Left lung (tissue), 10 donors: ENCODE results near the gene TGM6. TPM values are rescaled to one million over a fixed set of nuclear protein-coding genes. Genes with fewer than 3 reads are reported as not detected.

Source experiments
- ATAC-seq: fragments of 200-7000 bp; cut with Tn5 transposase; one replicate; pipeline ENCODE4 v1.9.1; 2020; ENCODE audit warnings: moderate library complexity
- DNase-seq, 4 donors: peaks; one replicate each; pipeline ENCODE4 v3.0.0-alpha.2; 2013 to 2020
- H3K27ac ChIP-seq, 2 donors: fragments of 200-600 bp; sonication (generic) in 1 of 2; one replicate each; pipeline versions ENCODE4 v1.5.0 to v1.8.0; 2020 to 2021
- H3K27me3 ChIP-seq, 2 donors: fragments of 200-600 bp; sonication (generic) in 1 of 2; one replicate each; pipeline versions ENCODE4 v1.5.0 to v1.8.0; 2020 to 2021
- H3K36me3 ChIP-seq, 2 donors: fragments of 200-600 bp; sonication (generic) in 1 of 2; one replicate each; pipeline versions ENCODE4 v1.5.0 to v1.8.0; 2020 to 2021
- H3K4me1 ChIP-seq, 2 donors: fragments of 200-600 bp; one replicate each; pipeline ENCODE4 v1.8.0; 2021
- H3K4me3 ChIP-seq, 2 donors: fragments of 200-600 bp; sonication (generic) in 1 of 2; one replicate each; pipeline versions ENCODE4 v1.5.0 to v1.8.0; 2020 to 2021; ENCODE audit warnings: mild to moderate bottlenecking in 1 of 2
- H3K9me3 ChIP-seq, 2 donors: fragments of 200-600 bp; sonication (generic) in 1 of 2; one replicate each; pipeline versions ENCODE4 v1.5.0 to v1.8.0; 2020 to 2021
- CTCF ChIP-seq, 2 donors: fragments of 200-600 bp; sonication (generic) in 1 of 2; IDR thresholded peaks; one replicate each; pipeline versions ENCODE4 v1.5.0 to v1.8.0; 2021; ENCODE audit warnings: antibody characterized with exemption in 2 of 2
- intact Hi-C, 2 donors: fragments of 100-400 bp; cut with DNase I; formaldehyde crosslinking; loops; one replicate each; pipeline versions ENCODE4 v1.11.2 to v1.14.2; 2022
- polyA plus RNA-seq, 6 donors: library from polyadenylated mRNA; unstranded; fragments of 120-200 nt; gene quantifications; one replicate each; pipeline ENCODE4 v1.2.1, GENCODE V29; 2013; ENCODE audit not compliant: insufficient read length in 6 of 6
- total RNA-seq, 2 donors: library from RNA; stranded (reverse); fragmentation: NEBNext Ultra II Directional; extraction: Animal tissue kit (Norgen Biotek cat#: 25700); gene quantifications; one replicate each; pipeline ENCODE4 v1.2.1, GENCODE V29; 2021
- donor health status: DM: no; HTN: yes; CAD: no.
- donor health status: DM: no; HTN: no; CAD: no.

TGM6 gene
- total and polyA plus RNA-seq, 8 donors: not detected

GRCh38 chr20:2455771-2456497 is 75.2 kb downstream of the TGM6 start:
- H3K36me3 ChIP-seq: peaks cover 0 to 27% of the 10 kb centered on the region in 2 donors
- H3K4me1 ChIP-seq: no peaks in the 10 kb centered on the region
- no peaks in the 10 kb centered on the region for H3K27me3 ChIP-seq
- ATAC-seq (no peak), DNase-seq (no peak)
- intact Hi-C loops: no loop called here
- H3K27ac ChIP-seq: no peak overlapping the region
- H3K4me3 ChIP-seq: no peak overlapping the region
- TF ChIP-seq CTCF (IDR thresholded peaks at IDR 0.05): no peak
- no peaks in the 10 kb centered on the region for H3K9me3 ChIP-seq

DNA sequence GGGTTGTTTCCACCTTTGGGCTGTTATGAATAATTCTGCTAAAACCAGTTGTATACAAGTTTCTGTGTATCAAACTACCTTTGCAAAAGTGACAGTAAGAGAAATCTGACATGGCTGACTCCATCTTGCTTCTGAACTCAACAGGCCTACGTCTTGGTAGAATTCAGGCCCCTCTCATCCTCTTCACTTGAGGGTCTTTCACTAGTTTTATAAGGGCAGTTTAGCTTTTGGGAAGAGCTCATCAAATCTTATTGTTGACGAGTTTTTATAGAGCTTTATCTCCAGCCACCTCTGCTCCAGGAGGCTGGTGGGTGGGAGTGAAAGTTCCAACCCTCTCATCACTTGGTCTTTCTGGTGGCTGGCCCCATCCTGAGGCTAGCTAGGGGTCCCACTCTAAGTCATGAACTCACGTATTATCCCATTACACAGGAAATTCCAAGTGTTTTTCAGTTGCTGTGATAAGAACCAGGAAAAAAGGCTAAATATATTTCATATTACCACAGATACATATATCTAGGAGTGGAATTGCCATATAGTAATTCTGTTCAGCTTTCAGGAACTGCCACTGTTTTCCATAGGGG is 78.3 kb downstream of the TGM6 start:
- no peak for DNase-seq
- H3K36me3 ChIP-seq: peaks cover 4 to 58% of the 10 kb centered on the region in 2 donors
- H3K4me3 ChIP-seq: no peak overlapping the region
- no peak for ATAC-seq
- TF ChIP-seq CTCF (IDR thresholded peaks at IDR 0.05): no peak
- no peaks in the 10 kb centered on the region for H3K4me1 ChIP-seq
- no peaks in the 10 kb centered on the region for H3K27me3 ChIP-seq
- intact Hi-C loops: no loop called here
- H3K9me3 ChIP-seq: no peaks in the 10 kb centered on the region
- no peak overlapping the region for H3K27ac ChIP-seq

DNA sequence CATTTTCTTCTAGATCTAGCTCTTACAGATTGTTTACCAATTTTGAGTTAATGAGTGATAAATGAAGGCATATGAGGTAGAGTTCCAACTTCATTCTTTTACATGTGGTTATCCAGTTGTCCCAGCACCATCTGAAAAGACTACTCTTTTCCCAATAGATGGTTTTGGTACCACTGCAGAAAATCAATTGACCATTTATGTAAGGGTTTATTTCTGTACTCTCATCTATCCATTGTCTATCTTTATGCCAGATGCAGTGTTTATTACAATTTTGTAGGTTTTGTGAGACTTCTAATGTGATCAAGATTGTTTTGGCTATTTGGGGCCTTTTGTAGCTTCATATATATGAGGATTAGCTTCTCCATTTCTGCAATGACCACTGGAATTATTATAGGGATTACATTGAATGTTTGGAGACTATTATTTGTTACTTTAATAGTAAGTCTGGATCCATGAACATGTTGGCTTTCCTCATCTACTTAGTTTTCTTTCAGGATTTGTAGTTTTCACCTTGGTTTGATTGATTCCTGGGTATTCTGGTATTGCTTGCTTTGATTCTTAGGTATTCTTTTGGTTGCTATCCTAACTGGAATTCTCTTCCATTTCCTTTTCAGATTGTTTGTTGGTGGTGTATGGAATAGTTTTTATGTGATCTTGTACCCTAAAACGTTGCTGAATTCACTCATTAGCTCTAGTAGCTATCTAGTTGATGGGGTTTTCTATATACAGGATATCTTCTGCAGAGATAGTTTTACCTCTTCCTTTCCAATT is 79.5 kb downstream of the TGM6 start:
- Histone ChIP-seq H3K36me3 (peaks cover 7 to 69% of the 10 kb centered on the region in 2 donors), H3K9me3 (no peaks in the 10 kb centered on the region), H3K4me3 (no peak overlapping the region), H3K27ac (no peak overlapping the region), H3K4me1 (no peaks in the 10 kb centered on the region), H3K27me3 (no peaks in the 10 kb centered on the region)
- ATAC-seq (no peak), DNase-seq (no peak)
- intact Hi-C loops: no loop called here
- no peak for TF ChIP-seq CTCF (IDR thresholded peaks at IDR 0.05)

DNA sequence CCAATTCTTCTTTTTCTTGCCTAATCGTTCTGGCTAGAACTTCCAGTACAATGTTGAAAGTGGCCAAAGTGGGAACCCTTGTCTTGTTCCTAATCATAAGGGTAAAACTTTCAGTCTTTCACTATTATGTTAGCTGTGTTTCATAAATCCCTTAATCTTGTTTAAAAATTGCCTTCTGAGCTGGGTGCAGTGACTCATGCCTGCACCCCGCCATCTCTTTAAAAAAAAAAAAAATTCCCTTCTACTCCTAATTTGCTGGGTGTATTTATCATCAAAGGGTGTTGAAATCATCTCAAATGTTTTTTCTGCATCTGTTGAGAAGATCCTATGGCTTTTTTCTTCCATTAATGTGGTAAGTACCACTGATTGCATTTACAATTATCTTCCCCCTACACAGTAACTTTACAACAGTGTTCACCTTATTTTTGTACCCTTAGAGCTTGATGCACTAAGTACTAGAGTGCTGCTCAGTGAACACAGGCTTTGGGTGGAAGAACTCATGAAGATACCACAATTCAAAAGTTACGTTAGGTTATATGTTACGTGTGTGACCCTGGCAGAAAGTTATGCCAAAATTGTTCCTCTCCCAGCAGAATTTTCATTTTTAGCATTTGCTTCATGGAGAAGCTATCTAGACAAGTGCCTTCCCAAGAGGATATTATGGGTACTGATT is 80.2 kb downstream of the TGM6 start:
- DNase-seq (no peak), ATAC-seq (no peak)
- TF ChIP-seq CTCF (IDR thresholded peaks at IDR 0.05): no peak
- Histone ChIP-seq H3K27ac (no peak overlapping the region), H3K27me3 (no peaks in the 10 kb centered on the region), H3K9me3 (no peaks in the 10 kb centered on the region), H3K4me3 (no peak overlapping the region), H3K36me3 (peaks cover 7 to 77% of the 10 kb centered on the region in 2 donors), H3K4me1 (no peaks in the 10 kb centered on the region)
- intact Hi-C loops: no loop called here
